ENCODE results near the gene PRR11.
"Not testable (repeated sequence)": the region's sequence is repeated elsewhere in the genome, so short reads cannot be mapped to it uniquely, and the experiment has no call there.

PRR11 gene

GRCh38 chr17:59151591-59151990 is 4.0 kb upstream of the PRR11 start:
- no peak for DNase-seq (ENCODE audit: low read depth in 2 of 2)

DNA sequence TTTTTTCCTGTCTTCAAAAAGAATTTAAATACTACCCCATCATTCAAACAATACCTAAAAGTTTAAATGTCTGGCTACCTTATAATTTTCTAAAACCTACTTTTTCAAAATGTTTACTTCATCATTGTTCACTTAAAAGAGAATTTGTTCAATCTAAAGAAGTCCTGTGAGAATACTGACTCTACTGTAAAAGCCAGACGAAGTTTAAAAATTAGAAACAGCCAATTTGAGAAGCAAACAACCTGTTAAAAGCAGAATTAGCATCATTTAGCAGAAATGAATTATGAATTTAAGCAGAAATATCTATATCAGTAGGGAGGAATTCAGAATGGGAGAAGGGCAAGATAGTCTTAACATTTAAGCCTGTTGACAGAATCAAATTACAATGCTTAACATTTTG is 2.6 kb upstream of the PRR11 start:
- no peak for DNase-seq (ENCODE audit: low read depth in 2 of 2)

DNA sequence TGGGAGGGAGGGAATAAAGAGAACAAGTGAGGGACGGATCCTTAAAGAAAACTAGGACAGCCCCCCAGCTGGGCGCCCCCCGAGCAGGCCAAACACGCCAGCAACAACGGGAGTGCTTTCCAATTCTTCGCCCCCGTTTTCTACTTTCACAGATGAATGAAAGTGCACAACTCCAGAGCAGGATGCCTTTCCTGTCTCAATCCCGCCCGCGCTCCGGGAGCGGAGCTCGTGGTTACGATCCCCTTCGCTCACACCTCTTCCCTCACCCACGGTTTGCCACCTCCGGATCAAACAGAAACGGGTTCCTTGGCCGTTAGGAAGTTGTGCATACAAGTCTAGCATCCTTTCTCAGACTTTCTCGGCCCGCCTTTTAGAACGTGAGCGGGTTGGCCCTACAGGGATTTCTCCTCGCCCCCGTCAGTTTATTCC is 1.2 kb upstream of the PRR11 start:
- DNase-seq (ENCODE audit: low read depth in 2 of 2), result no peak

DNA sequence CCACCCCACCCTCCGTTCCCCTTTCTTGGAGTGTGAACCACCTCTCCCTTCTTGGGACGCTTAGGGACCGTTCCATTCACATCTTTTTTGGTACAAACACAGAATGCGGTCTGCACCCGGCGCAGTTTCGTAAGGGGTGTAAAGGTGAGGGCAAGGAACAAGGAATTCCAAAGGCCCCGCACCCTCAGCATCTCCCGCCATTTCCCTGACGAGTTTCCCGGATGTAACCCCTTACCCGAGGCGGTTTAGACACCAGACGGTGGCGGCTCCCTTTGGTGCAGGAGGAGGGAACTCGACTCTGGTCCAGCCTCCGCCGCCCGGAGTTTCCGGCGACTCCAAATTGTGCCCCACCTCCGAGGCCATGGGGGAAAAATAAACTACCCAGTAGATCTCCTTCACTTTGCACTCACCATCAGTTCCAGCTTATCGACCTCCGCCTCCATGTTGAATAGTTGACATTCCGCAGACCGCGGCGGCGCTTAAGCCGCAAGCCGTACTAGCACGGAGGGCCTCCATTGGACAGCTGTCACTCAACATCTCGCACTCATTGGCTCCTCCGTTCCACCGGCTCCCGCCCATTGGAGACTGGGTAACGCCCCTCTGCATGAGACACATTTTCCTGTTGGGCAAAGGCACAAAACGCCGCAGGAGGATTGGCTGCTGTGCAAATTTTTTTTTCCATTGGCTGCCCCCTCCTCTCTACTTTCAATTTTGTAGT is 666 bp upstream of the PRR11 start, which contains the start of gene SKA2:
Gene SKA2 (minus strand): TSS at position 466 of the 718 bp plus-strand sequence. CDS start 23 bp downstream, at position 443.
- DNase-seq (ENCODE audit: low read depth in 2 of 2), result peak; percentile 91 to 97

DNA sequence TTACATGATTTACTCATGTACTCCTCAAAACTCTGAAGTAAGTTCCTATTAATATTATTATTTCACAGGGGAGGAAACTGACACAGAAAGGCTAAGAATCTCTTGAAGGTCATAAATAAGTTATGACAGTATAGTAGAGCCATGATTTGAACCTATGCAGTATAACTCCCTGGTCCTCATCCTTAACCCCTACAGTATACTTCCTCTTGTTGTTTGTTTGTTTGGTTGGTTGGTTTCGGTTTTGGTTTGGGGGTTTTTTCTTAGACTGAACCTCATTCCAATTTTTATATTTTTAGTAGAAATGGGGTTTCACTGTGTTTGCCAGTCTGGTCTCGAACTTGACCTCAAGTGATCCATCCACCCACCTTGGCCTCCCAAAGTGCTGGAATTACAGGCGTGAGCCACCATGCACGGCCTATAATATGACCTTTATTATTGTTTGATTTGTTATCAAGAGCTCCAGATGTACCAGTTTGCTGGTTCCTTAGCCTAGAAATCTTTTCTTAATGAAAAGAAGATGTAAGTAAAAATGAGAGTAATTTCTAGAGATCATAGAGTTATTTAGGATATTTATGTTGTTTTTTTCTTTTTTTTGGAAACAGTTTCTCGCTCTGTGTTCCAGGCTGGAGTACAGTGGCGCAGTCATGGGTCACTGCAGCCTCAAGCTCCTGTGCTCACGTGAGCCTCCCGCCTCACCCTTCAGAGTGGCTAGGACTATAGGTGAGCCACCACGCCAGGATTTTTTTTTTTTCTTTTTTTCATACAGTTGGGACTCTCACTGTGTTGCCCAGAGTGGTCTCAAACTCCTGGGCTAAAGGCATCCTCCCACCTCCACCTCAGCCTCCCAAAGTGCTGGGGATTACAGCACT is 4.8 kb downstream of the PRR11 start:
- DNase-seq (ENCODE audit: low read depth in 2 of 2), result no peak

- no peak for DNase-seq (ENCODE audit: low read depth in 2 of 2)
Observed at GRCh38 chr17:59161477-59161876, 5.9 kb downstream of the PRR11 start.

DNA sequence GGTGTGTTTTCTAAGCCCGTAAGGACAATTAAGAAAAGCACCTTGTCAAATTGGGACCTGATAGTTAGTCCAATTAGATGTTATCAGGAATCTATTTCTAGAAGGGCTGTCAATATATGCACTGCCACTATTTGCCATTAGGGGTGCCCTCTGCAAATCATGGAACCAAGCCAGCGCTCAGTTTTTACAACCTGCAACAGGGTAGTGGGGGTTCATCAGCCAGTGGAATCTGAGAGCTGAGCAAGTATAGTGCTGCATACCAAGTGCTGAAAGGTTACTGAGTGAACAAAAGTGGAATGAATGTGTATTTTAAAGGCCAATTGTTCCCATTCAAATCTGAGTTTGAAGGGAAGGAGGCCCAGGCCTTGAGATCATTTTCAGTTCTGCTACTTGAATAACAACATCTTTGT is 10.4 kb downstream of the PRR11 start:
- no peak for DNase-seq (ENCODE audit: low read depth in 2 of 2)

DNA sequence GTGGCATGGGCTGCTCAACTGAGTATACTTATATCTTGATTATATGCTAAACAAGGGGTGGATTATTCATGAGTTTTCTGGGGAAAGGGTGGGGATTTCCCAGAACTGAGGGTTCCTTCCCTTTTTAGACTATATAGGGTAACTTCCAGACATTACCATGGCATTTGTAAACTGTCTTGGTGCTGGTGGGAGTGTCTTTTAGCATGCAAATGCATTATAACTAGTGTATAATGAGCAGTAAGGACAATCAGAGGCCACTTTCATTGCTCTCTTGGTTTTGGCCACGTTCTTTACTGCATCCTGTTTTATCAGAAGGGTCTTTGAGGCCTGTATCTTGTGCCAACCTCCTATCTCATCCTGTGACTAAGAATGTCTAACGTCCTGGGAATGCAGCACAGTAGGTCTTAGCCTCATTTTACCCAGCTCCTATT is 12.0 kb downstream of the PRR11 start:
- DNase-seq (ENCODE audit: low read depth in 2 of 2), result no peak

DNA sequence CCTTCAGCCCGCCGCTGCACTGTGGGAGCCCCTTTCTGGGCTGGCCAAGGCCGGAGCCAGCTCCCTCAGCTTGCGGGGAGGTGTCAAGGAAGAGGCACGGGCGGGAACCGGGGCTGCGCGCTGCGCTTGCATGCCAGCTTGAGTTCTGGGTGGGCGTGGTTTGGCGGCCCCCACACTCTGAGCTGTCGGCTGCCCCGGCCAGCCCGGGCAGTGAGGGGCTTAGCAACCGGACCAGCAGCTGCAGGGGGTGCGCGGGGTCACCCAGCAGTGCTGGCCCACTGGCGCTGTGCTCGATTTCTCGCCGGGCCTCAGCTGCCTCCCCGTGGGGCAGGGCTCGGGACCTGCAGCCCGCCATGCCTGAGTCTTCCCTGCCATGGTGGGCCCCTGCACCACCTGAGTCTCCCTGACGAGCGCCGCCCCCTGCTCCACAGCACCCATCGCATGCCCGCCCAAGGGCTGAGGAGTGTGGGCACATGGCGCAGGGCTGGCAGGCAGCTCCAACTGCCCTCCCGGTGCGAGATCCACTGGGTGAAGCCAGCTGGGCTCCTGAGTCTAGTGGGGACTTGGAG is 17.0 kb downstream of the PRR11 start:
- DNase-seq (ENCODE audit: low read depth in 2 of 2), result no peak

GRCh38 chr17:59174671-59175070 is 19.1 kb downstream of the PRR11 start:
- no peak for DNase-seq (ENCODE audit: low read depth in 2 of 2)

GRCh38 chr17:59175076-59175475 is 19.5 kb downstream of the PRR11 start:
- DNase-seq (ENCODE audit: low read depth in 2 of 2), result no peak

GRCh38 chr17:59178266-59178985 is 22.9 kb downstream of the PRR11 start:
- DNase-seq (ENCODE audit: low read depth in 2 of 2), result no peak

DNA sequence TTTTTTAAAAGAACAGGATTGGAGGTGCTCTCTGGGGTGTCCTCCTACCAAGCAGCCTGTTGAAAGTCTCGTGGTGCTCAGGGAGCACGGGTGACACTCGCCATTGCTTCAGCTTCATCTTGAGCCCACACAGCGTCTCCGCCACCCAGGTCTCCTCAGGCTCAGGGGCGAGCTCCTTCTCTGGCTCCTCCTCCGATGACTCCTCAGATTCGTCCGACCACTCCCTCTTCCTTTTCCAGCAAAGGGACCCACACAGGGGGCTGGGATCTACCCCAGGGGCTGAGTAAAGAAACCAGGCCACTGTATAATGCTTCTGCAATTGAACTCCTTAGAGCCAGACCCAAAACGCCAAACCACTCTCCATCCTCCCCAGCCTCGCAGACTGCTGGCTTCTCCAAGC is 24.1 kb downstream of the PRR11 start:
- DNase-seq (ENCODE audit: low read depth in 2 of 2), result not testable (repeated sequence)

DNA sequence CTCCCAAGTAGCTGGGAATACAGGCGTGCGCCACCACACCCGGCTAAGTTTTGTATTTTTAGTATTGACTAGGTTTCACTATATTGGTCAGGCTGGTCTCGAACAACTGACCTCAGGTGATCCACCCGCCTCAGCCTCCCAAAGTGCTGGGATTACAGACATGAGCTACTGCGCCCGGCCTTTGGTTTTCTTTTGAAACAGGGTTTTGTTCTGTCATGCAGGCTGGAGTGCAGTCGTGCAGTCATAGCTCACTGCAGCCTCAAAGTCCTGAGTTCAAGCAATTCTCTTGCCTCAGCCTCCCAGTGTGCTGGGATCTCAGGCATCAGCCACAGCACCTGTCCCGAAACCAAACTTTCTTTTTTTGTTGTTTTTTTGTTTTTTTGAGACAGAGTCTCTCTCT is 25.1 kb downstream of the PRR11 start:
- no peak for DNase-seq (ENCODE audit: low read depth in 2 of 2)

DNA sequence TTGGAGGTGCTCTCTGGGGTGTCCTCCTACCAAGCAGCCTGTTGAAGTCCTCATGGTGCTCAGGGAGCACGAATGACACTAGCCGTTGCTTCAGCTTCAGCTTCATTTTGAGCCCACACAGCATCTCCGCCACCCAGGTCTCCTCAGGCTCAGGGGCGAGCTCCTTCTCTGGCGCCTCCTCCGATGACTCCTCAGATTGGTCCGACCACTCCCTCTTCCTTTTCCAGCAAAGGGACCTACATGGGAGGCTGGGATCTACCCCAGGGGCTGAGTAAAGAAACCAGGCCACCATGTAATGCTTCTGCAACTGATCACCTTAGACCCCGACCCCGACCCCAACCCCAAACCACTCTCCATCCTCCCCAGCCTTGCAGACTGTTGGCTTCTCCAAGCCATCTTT is 25.9 kb downstream of the PRR11 start:
- DNase-seq (ENCODE audit: low read depth in 2 of 2), result no peak

- no peak for DNase-seq (ENCODE audit: low read depth in 2 of 2)
Observed at GRCh38 chr17:59185997-59186396, 30.5 kb downstream of the PRR11 start.

DNA sequence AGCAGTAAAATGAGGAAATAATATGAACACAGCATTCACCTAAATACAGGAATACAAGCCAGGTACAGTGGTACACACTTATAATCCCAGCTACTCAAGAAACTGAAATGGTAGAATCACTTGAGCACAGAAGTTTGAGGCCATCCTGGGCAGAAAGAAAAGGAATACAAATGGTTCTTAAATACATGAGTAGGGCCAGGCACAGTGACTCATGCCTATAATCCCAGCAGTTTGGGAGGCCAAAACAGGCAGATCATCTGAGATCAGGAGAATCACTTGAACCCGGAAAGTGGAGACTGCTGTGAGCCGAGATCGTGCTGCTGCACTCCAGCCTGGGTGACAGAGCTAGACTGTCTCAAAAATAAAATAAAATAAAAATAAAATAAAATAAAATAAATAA is 31.3 kb downstream of the PRR11 start:
- no peak for DNase-seq (ENCODE audit: low read depth in 2 of 2)

GRCh38 chr17:59190806-59191205 is 35.3 kb downstream of the PRR11 start:
- no peak for DNase-seq (ENCODE audit: low read depth in 2 of 2)

DNA sequence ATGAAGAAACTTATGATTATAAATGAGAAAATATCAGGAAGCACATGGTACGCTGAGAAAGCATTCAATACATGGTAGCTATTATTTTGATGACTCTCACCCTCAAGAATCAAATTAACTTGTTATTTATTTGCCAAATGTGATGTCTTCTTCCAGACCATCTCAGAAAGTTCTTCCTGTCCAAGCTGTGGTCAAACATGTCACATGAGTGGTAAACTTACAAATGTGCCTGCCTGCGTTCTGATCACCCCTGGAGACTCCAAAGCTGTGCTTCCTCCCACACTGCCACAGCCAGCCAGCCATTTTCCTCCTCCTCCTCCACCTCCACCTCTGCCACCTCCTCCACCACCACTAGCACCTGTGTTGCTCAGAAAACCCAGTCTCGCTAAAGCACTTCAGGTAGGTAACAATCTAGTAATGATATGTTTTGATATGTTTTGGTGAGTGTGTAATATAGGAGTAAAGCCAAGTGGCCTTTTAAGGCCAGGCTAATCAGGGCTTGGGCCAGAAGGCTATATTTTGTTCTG is 37.9 kb downstream of the PRR11 start:
- DNase-seq (ENCODE audit: low read depth in 2 of 2), result no peak

DNA sequence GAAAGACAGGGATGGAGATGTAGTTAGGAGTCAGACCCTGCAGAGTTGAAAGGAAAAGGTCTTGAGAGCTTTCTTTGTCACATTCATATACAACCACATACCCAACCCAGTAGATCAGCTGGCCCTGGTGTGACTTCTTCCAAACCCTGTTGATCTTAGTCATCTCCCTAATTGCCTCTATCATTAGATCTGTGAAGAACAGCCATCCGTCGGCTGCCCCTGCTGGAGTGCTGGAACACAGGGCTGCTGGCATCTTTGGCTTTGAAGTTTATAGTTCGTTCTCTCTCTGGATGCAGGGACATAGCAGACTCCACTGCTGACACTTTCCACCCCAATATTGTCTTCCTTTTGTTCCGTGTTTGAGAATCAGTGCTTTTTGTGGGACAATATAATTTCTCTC is 43.9 kb downstream of the PRR11 start:
- DNase-seq (ENCODE audit: low read depth in 2 of 2), result no peak

DNA sequence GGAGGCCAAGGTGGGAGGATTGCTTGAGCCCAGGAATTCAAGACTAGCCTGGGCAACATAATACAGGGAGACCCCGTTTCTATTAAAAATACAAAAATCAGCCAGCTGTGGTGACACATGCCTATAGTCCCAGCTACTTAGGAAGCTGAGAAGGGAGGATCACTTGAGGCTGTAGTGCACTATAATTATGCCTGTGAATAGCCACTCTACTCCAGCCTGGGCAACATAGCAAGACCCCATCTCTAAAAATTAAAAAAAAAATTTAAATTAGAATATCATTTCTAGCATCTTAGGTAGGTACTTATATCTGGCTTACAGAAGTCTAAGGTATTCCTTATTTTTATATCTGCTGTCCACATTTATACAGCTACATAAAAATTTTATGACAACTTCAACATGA is 46.8 kb downstream of the PRR11 start:
- no peak for DNase-seq (ENCODE audit: low read depth in 2 of 2)

DNA sequence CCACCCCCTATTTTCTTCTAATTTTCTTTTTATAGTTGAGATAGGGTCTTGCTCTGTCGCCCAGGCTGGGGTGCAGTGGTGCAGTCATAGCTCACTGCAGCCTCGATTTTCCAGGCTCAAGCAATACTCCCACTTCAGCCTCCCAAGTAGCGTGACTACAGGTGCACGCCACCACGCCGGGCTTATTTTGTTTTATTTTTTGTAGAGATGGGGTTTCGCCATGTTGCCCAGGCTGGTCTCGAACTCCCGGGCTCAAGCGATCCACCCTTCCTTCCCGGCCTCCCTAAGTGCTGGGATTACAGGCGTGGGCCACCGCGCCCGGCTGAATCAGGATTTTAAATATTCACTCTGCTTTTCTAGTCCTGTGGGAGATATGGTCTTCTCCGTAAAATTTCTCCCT is 63.8 kb downstream of the PRR11 start:
- no peak for DNase-seq (ENCODE audit: low read depth in 2 of 2)
